ENCODE results near the gene SBNO2.

GRCh38 chr19:1103708-1104310 lies 70.3 kb downstream of the SBNO2 start, which contains the start of gene GPX4:
- TF ChIP-seq TAF1 (IDR thresholded peaks at IDR 0.05; ENCODE audit: borderline replicate concordance, low read depth, low read length) (peak; percentile 91), POLR2AphosphoS5 (IDR thresholded peaks at IDR 0.05; ENCODE audit: low read depth, low read length) (peak; percentile 96), POLR2A (IDR thresholded peaks at IDR 0.05; ENCODE audit: low read depth, low read length) (peak; percentile 98)
